Renal pelvis (tissue), 4 donors: ENCODE results near the gene FSTL4. TPM values are rescaled to one million over a fixed set of nuclear protein-coding genes. Genes with fewer than 3 reads are reported as not detected.

Source experiments
- DNase-seq: peaks from one replicate; pipeline ENCODE4 v3.0.0-alpha.2; 2013
- polyA plus RNA-seq, 3 donors: library from polyadenylated mRNA; unstranded; fragments of 120-200 nt; gene quantifications; one replicate each; pipeline ENCODE4 v1.2.1, GENCODE V29; 2013; ENCODE audit not compliant: insufficient read length in 3 of 3

Gene FSTL4
- polyA plus RNA-seq, 3 donors: 0.68 to 1.5 (median 0.76) TPM

GRCh38 chr5:133387091-133387490, 225.2 kb downstream of the FSTL4 start:
- no peak for DNase-seq

GRCh38 chr5:133386662-133387061, 225.7 kb downstream of the FSTL4 start:
- DNase-seq: no peak

- DNase-seq: no peak
Observed at GRCh38 chr5:133385346-133385745, 227.0 kb downstream of the FSTL4 start.

- DNase-seq: no peak
Observed at GRCh38 chr5:133384903-133385302, 227.4 kb downstream of the FSTL4 start.

GRCh38 chr5:133384120-133384855, 228.1 kb downstream of the FSTL4 start:
- no peak for DNase-seq

- no peak for DNase-seq
Observed at GRCh38 chr5:133383580-133383939, 228.8 kb downstream of the FSTL4 start.

GRCh38 chr5:133382661-133383579, 229.4 kb downstream of the FSTL4 start:
- no peak for DNase-seq

GRCh38 chr5:133381571-133382365, 230.6 kb downstream of the FSTL4 start:
- DNase-seq: no peak

GRCh38 chr5:133381041-133381440, 231.3 kb downstream of the FSTL4 start:
- DNase-seq: no peak

- DNase-seq: no peak
Observed at GRCh38 chr5:133377736-133378135, 234.6 kb downstream of the FSTL4 start.

- no peak for DNase-seq
Observed at GRCh38 chr5:133376986-133377385, 235.4 kb downstream of the FSTL4 start.

GRCh38 chr5:133373121-133373870, 239.0 kb downstream of the FSTL4 start:
- DNase-seq: no peak

GRCh38 chr5:133372293-133372937, 239.9 kb downstream of the FSTL4 start:
- DNase-seq: no peak

- DNase-seq: no peak
Observed at GRCh38 chr5:133371371-133372155, 240.8 kb downstream of the FSTL4 start.

- no peak for DNase-seq
Observed at GRCh38 chr5:133370904-133371303, 241.4 kb downstream of the FSTL4 start.

- no peak for DNase-seq
Observed at GRCh38 chr5:133370036-133370831, 242.1 kb downstream of the FSTL4 start.

- DNase-seq: no peak
Observed at GRCh38 chr5:133368916-133369783, 243.2 kb downstream of the FSTL4 start.

GRCh38 chr5:133367984-133368383, 244.4 kb downstream of the FSTL4 start:
- peak; percentile 46 for DNase-seq
